Activated CD8-positive, alpha-beta memory T cell treated with anti-CD3 and anti-CD28 coated beads, Interleukin-2, amount 50 U/mL, for 24 hours (primary cell): Measurements from ENCODE around the gene SHISAL1.
"Not testable (repeated sequence)": the region's sequence is repeated elsewhere in the genome, so short reads cannot be mapped to it uniquely, and the experiment has no call there.

ENCODE experiments used
- DNase-seq: peaks from one replicate; pipeline ENCODE4 v3.0.0-alpha.2; 2020; ENCODE audit errors: extremely low read depth

Gene SHISAL1

DNA sequence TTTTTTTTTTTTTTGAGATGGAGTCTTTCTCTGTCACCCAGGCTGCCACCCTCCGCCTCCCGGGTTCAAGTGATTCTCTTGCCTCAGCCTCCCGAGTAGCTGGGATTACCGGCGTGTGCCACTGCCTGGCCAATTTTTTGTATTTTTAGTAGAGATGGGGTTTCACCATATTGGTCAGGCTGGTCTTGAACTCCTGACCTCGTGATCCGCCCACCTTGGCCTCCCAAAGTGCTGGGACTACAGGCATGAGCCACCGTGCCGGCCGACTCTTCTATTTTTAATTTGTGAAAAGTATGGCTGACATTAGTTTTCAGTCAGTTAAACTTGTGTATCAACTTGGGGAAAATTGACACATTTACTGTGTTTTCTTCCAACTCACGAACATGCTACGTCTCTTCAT lies 78.4 kb downstream of the SHISAL1 start:
- DNase-seq: not testable (repeated sequence)

DNA sequence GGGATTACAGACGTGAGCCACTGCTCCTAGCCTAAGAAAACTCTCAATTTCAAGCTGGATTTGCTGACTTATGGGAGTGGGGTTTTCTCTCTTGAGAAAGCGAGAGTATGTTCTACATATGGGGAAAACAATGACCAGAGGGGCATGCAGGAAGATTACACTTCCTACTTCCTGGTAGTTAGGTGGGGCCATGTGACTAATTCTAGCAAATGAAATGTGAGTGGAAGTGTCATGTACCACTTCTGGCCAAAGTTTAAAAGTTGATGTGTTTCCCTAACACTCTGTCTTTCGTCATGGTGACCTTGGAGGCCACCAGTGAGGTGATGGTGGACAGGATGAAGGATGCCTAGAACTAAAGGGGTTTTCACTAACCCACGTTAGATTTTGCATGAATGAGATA lies 81.5 kb downstream of the SHISAL1 start:
- no peak for DNase-seq

DNA sequence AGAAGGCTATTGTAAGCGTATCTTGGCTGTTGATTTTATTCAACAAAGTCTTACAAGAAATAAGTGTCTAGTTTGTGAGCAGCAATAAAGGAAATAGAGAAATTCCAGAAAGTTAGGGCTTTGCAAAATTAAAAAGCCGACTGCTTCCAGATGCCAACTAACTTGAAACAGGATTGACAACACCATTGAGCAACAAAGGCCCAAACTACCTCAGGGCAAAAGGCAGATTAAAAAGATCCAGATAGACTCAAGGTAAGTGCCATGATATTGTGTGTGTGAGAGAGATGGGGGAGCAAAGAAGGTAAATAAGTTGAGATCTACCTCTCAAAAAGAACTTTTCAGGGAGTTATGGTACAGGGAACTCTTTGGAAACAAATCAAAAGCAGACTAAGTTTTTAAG lies 82.9 kb downstream of the SHISAL1 start:
- DNase-seq: no peak

DNA sequence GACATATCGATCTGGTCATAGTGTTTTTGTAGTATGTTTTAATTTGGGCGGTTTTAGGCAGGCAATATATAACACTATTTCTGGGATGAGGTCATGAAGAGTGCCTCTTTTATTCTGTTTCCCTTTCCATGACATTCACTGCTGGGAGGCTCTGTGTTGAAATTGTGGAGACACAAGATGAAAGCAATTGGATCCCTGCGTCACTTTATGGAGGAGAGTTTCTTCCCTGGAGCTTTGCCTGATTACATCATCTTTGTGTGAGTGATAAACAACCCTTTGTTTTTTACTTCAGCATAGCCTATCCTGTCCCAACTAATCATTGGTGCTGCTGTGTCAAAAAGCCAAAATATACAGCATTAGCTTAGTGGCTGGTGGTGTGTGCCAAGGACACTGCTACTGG lies 83.4 kb downstream of the SHISAL1 start:
- no peak for DNase-seq

DNA sequence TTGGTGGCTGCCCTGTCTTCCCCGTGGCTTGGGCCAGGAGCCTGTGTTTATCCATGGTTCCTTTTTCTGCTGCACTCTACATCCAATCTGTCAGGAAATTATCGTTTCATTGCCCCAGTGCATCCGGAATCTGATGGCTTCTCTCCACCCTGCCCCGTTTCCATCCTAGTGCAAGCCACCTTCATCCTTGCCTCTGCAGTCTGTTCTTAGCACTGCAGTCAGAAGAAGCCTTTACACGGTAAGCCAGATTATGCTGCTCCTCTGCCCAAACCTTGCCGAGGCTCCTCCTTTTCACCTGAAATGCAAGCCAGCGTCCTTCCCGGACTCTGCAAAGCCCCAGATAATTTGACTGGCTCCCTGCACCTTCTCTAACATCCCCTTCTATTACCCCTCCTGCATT lies 86.9 kb downstream of the SHISAL1 start:
- DNase-seq: no peak

DNA sequence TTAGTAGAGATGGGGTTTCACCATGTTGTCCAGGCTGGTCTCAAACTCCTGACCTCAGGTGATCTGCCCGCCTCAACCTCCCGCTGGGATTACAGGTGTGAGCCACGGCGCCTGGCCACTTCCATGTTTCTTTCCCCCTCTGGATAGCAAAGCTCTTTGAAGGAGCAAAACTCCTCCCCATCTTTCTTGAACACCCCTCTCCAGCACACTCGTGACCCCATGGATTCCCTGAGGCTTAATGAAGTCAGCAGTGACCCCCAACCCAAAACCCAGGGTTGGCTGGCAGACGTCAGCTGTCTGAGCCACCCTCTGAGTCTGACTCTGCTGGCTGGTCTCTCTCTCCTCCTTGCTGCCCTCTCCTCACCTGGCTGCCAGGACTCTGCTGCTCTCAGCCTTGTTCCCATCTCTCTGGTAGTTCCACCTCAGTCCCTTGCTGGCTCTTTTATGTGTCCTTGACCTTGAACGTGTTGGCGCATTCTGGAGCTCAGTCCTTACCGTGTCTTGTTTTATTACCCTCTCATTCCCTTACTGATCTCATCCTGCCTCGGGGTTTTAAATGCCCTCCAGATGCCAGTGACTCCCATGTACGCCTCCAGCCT lies 87.6 kb downstream of the SHISAL1 start:
- no peak for DNase-seq

DNA sequence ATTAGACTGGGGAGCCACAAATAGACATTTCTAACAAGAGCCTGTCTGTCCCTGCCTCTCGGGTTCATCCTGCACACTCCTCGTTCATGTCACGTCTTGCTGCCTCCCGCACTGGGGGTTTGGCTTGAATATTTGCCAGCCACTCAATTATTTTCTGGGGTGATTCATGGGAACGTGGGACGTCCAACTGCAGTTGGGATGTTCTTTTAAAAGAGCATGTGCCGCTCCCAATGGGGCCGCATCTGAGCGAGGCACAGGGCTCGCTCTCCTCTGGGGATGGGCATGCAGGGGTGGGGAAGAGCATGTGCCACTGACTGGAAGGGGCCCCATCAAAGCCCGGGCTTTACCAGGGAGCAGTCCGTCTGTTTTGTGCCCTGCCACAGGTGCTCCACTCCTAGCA lies 88.6 kb downstream of the SHISAL1 start:
- DNase-seq: no peak

DNA sequence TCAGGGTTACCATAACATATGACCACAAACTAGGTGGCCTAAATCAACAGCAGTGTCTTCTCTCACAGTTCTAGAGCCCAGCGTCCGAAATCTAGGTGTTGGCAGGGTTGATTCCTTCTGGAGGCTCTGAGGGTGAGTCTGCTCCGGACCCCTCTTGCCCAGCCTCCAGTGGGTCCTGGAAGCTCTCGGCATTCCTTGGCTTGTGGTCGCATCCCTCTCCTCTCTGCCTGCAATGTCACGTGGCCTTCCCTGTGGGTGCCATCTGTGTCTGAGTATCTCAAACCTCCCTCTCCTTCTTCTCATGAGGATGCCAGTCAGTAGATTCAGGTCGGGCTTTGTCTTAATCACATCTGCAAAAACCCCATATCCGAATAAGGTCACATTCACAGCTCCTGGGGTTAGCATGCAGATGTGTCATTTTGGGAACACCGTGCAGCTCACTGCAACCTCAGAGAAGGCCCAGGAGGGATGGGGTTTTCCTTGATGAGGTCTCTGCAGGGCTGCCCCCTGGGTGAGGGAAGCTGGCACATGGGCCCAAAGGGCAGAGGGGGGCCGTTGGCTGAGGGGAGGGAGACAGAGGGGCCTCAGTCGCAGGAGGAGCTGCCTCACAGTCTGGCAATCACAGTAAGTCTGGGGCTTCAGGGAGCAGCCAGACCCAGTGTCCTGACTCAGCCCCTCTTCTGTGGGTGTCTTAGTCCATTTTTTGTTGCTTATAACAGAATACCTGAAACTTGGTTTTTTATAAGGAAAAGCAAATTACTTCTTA lies 90.9 kb downstream of the SHISAL1 start:
- DNase-seq: no peak

DNA sequence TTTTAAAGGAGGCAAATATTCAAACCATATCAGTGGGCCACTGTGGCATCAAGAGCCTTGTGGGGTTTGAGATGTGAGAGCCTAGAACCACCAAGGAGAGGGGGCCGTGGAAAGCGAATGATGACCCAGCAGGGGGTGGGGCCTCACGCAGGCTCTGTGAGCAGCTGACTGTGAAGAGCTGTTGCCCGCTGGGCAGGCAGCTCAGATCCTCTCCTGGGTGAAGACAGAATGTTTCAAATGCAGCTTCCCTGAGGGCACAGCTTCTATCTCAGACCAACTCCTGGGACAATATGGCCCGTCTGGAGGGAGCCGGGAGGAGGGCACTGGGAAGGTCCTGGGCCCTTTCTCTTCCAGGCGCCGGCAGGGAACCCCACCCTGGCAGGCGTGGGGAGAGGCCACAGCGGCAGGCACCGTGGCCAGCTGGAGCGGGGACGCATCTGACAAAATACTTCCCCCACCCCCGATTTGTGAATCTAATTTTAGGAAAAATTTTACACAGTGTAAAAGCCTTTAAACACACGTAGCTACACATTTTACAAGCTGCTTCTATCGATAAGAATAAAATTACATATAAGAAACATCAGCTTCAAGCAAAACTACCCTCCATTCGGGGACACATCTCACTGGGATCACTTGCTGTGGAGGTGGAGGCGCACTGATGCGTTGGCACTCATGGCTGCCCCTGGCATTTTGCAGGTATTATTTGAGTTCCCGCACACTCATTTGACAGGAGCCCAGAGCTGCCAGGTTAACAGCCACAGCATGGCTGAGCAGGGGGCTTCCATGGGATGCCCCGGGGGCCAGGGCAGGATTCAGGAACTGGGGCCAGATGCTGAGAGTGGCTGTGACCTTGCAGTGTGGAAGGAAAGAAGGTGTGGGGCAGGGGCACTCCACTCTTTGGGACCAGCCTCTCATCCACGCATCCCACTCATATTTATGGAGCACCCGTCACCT lies 91.7 kb downstream of the SHISAL1 start:
- DNase-seq: no peak

DNA sequence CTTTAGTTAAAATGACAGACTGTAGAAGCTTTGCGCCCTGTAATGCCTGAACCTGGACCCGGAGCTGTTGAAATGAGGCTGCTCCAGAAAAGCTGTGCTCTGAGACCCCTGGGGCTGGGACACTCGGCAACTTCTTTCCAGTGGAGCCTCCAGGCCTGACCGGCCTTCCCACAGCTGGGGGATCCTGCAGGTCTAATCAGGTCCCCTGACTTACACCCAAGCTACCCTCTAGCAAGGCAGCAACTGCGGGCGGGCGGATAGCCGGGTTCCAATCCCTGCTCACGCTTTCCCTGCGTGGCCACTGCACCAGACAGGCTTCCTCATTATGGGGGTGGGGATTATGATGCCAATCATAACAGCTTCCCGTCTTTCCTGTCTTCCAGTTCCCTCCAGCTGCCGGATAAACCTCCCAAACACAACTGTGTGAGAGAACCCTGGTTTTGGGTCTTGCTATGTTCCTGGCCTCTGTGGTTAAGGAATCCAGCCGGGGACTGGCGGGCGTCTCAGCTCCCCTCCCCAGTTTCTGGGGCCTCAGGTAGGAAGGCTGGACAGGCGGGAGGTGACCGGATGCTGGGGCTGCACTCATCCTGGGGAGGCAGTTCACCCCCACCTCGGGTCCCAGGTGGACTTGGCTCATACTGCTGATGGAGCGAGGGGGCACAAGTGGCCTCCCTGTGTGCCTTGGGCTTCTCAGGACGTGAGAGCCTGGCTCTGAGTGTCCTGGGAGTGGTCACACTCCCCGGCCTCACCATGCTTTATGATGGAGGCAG lies 93.5 kb downstream of the SHISAL1 start:
- DNase-seq: no peak

DNA sequence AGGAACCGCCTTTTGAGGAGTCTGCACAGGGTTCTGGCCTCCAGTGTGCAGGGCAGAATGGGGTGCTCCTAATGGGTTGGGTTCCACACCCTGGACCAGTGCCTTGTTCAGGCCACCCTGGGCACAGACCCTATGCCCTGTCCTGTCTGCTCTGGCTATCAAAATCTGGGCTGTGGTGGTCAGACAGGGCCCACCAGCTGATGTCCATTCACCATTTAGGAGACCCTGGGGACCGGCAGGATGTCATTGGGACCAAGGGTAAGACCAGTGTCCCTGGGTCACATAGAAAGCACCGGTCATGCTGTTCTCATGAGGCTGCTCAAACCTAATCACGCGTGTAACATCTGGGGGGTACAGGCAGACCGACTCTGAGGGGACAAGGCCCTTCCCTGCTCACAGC lies 94.7 kb downstream of the SHISAL1 start:
- DNase-seq: no peak

DNA sequence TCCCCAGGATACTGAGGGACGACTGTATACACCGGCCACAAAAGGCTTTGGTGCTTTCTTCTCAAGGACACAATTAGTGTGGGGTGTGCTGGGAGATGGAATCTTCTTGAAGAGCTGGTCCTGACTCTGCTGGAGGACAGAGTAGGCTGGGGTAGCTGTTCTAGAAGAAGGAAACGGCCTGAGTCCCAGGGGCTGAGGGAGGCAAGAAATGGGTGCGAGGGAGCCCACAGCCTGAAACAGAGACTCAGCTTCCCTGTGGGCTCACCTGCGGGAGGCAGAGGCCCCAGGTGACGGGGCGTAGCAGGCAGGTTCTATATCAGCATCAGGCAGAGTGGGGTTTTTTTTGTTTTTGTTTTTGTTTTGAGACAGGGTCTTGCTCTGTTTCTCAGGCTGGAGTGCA lies 95.4 kb downstream of the SHISAL1 start:
- DNase-seq: no peak

DNA sequence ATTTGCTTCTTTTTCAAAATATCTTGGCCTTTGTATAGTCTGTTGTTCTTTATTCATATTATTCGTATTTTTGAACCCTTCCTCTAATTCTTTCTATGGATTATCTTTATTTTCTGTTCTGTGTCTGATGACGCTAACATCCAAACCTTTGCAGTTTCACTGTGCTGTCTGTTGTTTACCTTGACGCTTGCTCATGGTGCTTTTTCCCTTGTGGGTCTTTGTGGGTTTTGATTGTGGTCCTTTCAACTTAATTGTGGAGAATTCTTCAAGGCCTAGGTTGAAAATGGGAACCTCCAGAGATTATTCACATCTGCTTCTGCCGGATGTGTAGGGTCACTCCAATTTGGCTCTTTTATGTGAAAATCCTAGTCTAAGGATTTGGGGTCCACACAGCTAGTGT lies 97.5 kb downstream of the SHISAL1 start:
- DNase-seq: no peak

DNA sequence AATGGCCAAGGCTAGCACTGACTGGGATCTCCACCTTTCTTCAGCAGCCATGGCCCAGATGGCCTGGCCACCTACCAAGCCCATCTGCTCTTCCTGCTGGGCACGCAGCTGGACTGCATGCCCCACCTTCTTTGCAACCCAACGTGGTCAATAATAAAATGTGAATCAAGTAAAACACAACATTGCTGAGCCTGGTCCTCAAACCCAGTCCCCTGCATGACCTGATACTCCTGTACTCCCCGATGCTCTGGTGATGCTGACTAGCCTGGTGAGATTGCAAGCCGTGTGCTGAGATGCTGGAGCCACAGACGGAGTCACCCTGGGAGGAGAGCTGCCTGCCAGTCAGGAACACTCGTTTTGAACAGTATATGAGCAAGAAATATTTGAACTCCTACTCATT lies 98.0 kb downstream of the SHISAL1 start:
- DNase-seq: no peak

DNA sequence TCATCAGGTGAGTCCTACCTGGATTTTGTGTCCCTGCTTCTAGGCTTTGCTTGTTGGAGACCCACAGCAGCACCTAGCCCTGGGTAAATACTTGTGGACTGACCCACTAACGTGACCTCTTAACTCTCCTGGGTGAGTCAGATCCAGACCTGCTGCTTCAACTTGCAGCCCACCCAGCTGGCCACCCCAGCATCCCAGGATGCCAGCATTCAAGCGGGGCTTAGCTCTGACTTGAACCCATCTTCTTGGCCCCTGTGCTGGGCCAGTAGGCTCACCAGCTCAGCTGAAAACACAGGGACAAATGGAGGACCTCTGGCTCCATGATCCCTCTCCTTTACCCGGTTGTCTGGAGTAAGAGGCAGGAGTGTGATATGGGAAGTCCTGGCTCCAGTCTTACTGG lies 98.6 kb downstream of the SHISAL1 start:
- no peak for DNase-seq

DNA sequence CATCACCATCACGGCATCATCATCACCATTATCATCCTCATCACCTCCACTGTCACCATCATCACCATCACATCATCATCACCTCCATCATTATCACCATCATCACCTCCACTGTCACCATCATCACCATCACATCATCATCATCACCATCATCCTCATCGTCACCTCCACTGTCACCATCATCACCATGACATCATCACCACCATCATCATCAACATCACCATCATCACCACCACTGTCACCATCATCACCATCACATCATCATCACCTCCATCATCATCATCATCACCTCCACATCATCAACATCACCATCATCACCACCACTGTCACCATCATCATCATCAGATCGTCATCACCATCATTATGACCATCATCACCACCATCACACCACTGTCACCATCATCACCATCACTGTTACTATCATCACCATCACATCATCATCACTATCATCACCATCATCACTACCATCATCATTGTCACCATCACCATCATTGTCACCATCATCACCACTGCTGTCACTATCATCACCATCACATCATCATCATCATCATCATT lies 99.2 kb downstream of the SHISAL1 start:
- DNase-seq: no peak

DNA sequence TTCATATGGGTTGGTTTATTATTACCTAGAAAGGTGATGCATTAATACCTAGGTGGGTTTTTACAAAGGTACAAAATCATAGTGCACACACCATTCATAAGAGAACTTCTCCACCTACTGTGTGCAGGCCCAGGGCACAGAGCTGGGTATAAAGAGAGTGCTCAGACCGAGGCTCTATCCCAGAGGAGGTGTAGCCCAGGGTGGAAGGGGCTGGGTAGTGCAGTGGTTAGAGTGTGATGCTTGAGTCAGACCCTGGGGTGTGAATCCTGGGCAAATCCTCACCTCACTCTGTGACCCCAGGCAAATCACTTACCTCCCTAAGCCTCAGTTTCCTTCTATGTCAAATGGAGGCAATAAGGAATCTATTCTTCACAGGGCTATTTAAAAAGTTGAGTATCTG lies 99.8 kb downstream of the SHISAL1 start:
- no peak for DNase-seq

DNA sequence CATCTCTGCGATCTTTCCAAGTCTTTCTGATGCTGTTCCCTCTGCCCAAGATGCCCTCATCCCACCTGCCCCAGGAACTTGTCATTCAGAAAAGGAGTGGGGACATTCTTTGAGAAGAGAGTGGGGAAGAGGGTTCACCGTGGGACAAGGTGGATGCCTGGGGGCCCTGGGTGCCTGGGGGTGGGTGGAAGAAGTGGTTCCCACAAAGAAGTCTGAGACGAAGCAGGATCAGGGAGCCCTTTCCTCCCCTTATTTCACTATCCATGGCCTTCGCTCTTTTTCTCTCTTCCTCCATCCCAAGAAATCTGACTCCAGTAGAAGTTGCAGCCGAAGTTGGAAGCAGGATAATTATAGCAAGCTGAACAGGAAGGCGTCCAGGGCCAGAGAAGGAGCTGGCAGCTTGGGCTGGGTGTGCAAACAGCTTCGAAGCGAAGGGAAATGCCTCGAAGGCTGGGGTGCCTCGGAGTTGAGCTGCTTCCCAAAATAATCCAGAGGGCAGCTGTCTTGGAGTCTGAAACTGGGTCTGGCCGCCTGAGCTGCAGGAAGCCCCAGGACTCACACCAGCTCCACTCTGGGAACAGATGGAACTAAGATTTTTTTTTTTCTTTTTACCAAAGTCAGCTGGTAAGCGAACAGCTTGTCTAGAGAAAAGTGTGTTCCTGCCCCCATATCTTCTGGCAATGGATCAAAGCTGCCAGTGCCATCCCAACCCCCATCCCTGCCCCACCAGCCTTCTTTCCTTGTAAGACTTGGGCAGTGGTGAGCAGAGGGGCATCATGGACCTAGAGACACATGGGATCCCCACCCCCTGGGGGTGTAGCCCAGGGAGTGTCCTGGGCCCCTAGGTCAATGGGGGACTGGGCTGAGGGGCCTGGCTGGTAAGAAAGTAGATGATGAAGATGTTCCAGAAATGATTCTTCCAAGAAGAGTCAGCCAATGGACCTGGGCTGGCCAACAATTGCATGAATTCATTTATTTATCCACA lies 100.5 kb downstream of the SHISAL1 start:
- no peak for DNase-seq

DNA sequence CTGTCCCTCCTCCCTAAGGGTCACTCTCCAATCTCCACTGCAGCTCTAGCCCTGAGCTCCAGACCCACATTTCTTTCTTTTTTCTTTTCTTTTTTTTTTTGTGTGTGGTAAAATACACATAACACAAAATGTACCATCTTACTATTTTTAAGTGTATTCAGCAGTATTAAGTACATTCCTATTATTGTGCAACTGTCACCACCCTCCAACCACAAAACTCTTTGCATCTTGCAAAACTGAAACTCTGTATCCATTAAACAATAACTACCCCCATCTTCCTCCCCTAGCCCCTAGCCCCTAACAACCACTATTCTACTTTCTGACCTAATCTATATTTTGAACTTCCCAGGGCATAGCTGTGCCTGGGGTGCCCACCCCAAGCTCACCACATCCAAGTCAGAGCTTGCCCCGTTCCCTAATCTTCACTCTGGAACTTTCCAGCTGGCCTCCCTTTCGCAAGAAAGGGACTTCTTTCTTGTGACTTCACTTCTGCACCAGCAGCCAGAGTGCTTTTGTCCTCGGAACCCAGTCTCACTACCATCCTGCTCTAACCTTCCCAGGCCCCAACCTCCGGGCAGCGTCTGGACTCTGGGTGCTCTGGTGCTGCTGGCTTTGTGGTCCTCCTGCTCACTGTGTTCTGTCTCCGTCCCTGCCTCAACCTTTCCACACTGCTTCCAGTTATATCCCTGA lies 101.3 kb downstream of the SHISAL1 start:
- no peak for DNase-seq

DNA sequence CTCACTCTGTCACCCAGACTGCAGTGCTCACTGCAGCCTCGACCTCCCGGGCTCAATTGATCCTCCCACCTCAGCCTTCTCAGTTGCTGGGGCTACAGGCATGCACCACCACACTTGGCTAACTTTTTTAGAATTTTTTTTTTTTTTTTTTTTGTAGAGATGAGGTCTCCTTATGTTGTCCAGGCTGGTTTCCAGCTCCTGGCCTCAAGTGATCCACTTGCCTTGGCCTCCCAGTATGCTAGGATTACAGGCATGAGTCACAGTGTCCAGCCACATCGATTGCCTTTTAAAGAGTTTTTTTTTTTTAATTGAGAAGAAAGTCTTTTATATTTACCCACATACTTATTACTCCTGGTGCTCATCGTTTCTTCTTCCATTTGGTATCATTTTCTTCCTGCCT lies 102.0 kb downstream of the SHISAL1 start:
- no peak for DNase-seq
